Calu3 (cell line): ENCODE measurements around the gene TMEM202. TPM values are rescaled to one million over a fixed set of nuclear protein-coding genes. Genes with fewer than 3 reads are reported as not detected.

ENCODE experiments used
- BruUV-seq: library from RNA; stranded (reverse); fragments of 400-500 nt; replicated peaks from 2 replicates; lab custom pipeline; 2021; lab: Mats Ljungman, UMichigan
- CTCF ChIA-PET: fragments of 300-600 bp; sonication (Branson Sonifier 250); formaldehyde crosslinking; loops from one replicate; lab custom pipeline; 2022; ENCODE audit warnings: antibody characterized with exemption; lab: Charles Lee
- DNase-seq: peaks from one replicate; pipeline ENCODE4 v3.0.0; 2022
- H3K27ac Mint-ChIP-seq: one replicate; pipeline ENCODE4 v1.8.0; 2022; ENCODE audit warnings: mixed read lengths; ENCODE audit not compliant: unreplicated experiment
- H3K27me3 Mint-ChIP-seq: one replicate; pipeline ENCODE4 v1.8.0; 2022; ENCODE audit warnings: mixed read lengths; ENCODE audit not compliant: unreplicated experiment
- H3K36me3 Mint-ChIP-seq: one replicate; pipeline ENCODE4 v1.8.0; 2022; ENCODE audit warnings: mild to moderate bottlenecking, moderate library complexity, mixed read lengths; ENCODE audit not compliant: insufficient read depth, unreplicated experiment
- H3K4me1 Mint-ChIP-seq: one replicate; pipeline ENCODE4 v1.8.0; 2022; ENCODE audit warnings: mild to moderate bottlenecking, low read depth, mixed read lengths; ENCODE audit not compliant: unreplicated experiment
- H3K4me3 Mint-ChIP-seq: one replicate; pipeline ENCODE4 v1.8.0; 2022; ENCODE audit warnings: mild to moderate bottlenecking, low read depth, moderate library complexity, mixed read lengths; ENCODE audit not compliant: unreplicated experiment
- H3K9me3 Mint-ChIP-seq: one replicate; pipeline ENCODE4 v1.8.0; 2022; ENCODE audit warnings: low read depth, mixed read lengths; ENCODE audit not compliant: unreplicated experiment
- intact Hi-C: fragments of 100-400 bp; cut with micrococcal nuclease; formaldehyde crosslinking; loops from one replicate; pipeline ENCODE4 v1.10.0; 2022; ENCODE audit not compliant: unreplicated experiment
- total RNA-seq: library from RNA; stranded (reverse); gene quantifications from 2 replicates; pipeline ENCODE4 v1.2.3, GENCODE V29; 2022
- TF ChIP-seq, protein P1 (sequence below): fragments of 200-600 bp; IDR thresholded peaks from one replicate; pipeline ENCODE4 v1.8.0; 2022; ENCODE audit warnings: antibody characterized with exemption; ENCODE audit not compliant: unreplicated experiment

TMEM202 gene
- total RNA-seq, 1 experiment from 2014 or later = not detected

DNA sequence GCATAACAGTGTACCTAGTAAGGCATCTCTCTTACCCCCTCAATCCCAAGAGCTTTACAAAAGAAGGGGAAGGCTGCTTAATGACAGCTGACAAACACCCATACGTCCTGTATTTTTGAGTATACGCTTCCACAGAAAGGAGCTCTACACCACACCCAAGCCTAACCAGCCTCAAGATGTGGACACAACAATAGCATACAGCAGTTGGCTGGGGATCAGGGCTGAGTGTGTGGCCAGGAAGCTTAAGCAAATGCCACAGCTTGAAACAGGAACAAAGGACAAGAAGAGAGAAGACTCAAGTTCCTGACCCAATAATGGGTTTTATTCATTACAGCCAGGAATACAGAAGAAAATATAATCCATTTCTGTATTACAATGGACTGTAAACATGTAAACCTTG, 29.2 kb upstream of the TMEM202 start:
- Mint-ChIP-seq H3K27me3 (no peaks in the 10 kb centered on the region), H3K4me1 (peaks cover 9% of the 10 kb centered on the region), H3K4me3 (no peak overlapping the region), H3K9me3 (no peaks in the 10 kb centered on the region), H3K27ac (no peak overlapping the region), H3K36me3 (no peaks in the 10 kb centered on the region)
- intact Hi-C loops = no loop called here
- no TSS peak for BruUV-seq
- TF ChIP-seq, protein P1, sequence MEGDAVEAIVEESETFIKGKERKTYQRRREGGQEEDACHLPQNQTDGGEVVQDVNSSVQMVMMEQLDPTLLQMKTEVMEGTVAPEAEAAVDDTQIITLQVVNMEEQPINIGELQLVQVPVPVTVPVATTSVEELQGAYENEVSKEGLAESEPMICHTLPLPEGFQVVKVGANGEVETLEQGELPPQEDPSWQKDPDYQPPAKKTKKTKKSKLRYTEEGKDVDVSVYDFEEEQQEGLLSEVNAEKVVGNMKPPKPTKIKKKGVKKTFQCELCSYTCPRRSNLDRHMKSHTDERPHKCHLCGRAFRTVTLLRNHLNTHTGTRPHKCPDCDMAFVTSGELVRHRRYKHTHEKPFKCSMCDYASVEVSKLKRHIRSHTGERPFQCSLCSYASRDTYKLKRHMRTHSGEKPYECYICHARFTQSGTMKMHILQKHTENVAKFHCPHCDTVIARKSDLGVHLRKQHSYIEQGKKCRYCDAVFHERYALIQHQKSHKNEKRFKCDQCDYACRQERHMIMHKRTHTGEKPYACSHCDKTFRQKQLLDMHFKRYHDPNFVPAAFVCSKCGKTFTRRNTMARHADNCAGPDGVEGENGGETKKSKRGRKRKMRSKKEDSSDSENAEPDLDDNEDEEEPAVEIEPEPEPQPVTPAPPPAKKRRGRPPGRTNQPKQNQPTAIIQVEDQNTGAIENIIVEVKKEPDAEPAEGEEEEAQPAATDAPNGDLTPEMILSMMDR = no peak
- CTCF ChIA-PET = interaction anchor here (0.7 kb wide), 1 partner anchor 91 kb away, joined by 11 read pairs; no protein-coding TSS in a partner anchor
- DNase-seq = no peak

DNA sequence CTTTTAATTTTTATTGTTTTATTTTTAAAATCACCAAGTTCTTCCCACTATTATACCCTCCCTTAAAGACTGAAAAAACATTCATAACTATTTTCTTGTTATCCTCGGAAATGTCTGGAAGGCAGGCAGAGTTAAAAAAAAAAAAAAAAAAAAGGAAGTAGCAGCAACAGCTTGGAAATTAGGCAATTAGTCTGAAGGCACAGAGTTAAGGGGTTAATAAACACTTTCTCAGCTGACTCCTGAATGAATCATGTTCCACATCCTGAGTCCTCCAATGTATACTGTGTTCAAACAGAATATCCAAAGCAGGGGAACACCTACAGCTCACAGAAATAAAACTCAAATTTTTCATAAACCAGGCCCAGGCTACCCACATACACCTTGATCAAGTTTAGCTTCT, 28.1 kb upstream of the TMEM202 start:
- no peak overlapping the region for H3K27ac Mint-ChIP-seq
- TF ChIP-seq, protein P1 = no peak
- H3K36me3 Mint-ChIP-seq = peaks cover 5% of the 10 kb centered on the region
- H3K4me1 Mint-ChIP-seq = peaks cover 15% of the 10 kb centered on the region
- no peaks in the 10 kb centered on the region for H3K27me3 Mint-ChIP-seq
- CTCF ChIA-PET = no interaction called here
- H3K9me3 Mint-ChIP-seq = no peaks in the 10 kb centered on the region
- no TSS peak for BruUV-seq
- intact Hi-C loops = no loop called here
- no peak overlapping the region for H3K4me3 Mint-ChIP-seq
- no peak for DNase-seq

DNA sequence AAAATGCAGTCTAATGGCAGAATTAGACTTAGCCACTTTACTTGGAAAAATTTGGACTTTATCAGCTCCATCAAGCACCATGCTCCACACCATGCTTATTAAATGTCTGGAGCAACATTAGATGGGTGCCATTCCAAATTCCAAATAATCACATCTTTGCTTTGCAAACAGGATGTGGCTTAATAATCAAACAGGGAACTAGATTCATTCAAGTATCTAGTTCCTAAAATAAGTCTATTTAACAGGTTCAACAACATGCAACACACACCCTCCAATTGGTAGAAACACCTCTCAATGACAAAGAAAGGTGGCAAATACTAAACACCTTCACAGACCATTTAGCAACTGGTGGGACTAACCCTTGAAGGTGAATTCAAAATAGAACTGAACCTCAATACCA, 25.7 kb upstream of the TMEM202 start:
- H3K36me3 Mint-ChIP-seq = peaks cover 22% of the 10 kb centered on the region
- no TSS peak for BruUV-seq
- no peak overlapping the region for H3K27ac Mint-ChIP-seq

DNA sequence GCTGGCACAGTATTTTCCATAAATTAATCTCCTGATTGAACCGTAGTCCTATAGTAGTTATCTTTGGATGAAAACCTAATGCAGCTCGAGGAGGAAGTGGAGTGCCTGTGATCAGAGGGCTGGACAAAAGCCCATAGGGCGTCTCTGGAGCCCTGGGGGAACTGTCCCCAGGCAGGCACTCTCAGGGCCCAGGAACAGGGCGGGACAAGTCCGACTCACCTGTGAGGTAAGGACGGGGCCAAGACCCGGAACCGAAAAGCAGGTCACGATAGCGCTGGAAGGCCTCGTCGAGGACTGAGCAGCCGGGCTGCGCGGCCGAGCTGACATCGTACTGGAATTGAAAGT, 22.6 kb upstream of the TMEM202 start:
- peaks cover 24% of the 10 kb centered on the region for H3K4me1 Mint-ChIP-seq
- no peaks in the 10 kb centered on the region for H3K9me3 Mint-ChIP-seq
- H3K36me3 Mint-ChIP-seq = peaks cover 22% of the 10 kb centered on the region
- peaks cover 12% of the 10 kb centered on the region for H3K27me3 Mint-ChIP-seq
- intact Hi-C loops = loop anchor here (5.0 kb wide), 1 partner anchor 87 kb away; no protein-coding TSS in a partner anchor
- peak; percentile 58 for DNase-seq
- TF ChIP-seq, protein P1 = no peak
- BruUV-seq = TSS peak; percentile 57
- H3K27ac Mint-ChIP-seq = peak overlapping the region; percentile 90
- CTCF ChIA-PET = interaction anchor here (1.1 kb wide), 1 partner anchor 9 kb away, joined by 3 read pairs; no protein-coding TSS in a partner anchor
- peak overlapping the region; percentile 85 for H3K4me3 Mint-ChIP-seq

More for the DNA sequence above, 25.7 kb upstream of the TMEM202 start:
- H3K9me3 Mint-ChIP-seq = no peaks in the 10 kb centered on the region
- no peak for DNase-seq
- TF ChIP-seq, protein P1 = no peak
- H3K4me1 Mint-ChIP-seq = peaks cover 24% of the 10 kb centered on the region
- CTCF ChIA-PET = interaction anchor here (0.5 kb wide), 1 partner anchor 1974 kb away, joined by 6 read pairs; no protein-coding TSS in a partner anchor
- intact Hi-C loops = no loop called here
- H3K27me3 Mint-ChIP-seq = no peaks in the 10 kb centered on the region
- H3K4me3 Mint-ChIP-seq = no peak overlapping the region
